ENCODE measurements around the gene SUSD3.
"Not testable (repeated sequence)": the region's sequence is repeated elsewhere in the genome, so short reads cannot be mapped to it uniquely, and the experiment has no call there.

- TF ChIP-seq, protein P1, sequence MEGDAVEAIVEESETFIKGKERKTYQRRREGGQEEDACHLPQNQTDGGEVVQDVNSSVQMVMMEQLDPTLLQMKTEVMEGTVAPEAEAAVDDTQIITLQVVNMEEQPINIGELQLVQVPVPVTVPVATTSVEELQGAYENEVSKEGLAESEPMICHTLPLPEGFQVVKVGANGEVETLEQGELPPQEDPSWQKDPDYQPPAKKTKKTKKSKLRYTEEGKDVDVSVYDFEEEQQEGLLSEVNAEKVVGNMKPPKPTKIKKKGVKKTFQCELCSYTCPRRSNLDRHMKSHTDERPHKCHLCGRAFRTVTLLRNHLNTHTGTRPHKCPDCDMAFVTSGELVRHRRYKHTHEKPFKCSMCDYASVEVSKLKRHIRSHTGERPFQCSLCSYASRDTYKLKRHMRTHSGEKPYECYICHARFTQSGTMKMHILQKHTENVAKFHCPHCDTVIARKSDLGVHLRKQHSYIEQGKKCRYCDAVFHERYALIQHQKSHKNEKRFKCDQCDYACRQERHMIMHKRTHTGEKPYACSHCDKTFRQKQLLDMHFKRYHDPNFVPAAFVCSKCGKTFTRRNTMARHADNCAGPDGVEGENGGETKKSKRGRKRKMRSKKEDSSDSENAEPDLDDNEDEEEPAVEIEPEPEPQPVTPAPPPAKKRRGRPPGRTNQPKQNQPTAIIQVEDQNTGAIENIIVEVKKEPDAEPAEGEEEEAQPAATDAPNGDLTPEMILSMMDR (IDR thresholded peaks at IDR 0.05) = not testable (repeated sequence)
- not testable (repeated sequence) for TF ChIP-seq POLR2A (IDR thresholded peaks at IDR 0.05)
These were observed 59.0 kb downstream of the SUSD3 start for GRCh38 chr9:93117521-93117920.
